HG03064 (cell line): Measurements from ENCODE around the gene TARDBP.
"Not testable (repeated sequence)": the region's sequence is repeated elsewhere in the genome, so short reads cannot be mapped to it uniquely, and the experiment has no call there.

Experiments used
- ATAC-seq: cut with Tn5 transposase; IDR thresholded peaks from one replicate; pipeline ENCODE4 v1.9.1; 2021; ENCODE audit warnings: low read depth; ENCODE audit not compliant: unreplicated experiment

TARDBP gene

GRCh38 chr1:11041048-11041447 is 28.6 kb downstream of the TARDBP start:
- ATAC-seq: no peak

GRCh38 chr1:11042065-11042464 is 29.6 kb downstream of the TARDBP start:
- no peak for ATAC-seq

- no peak for ATAC-seq
These were observed 30.8 kb downstream of the TARDBP start for GRCh38 chr1:11042995-11043874.

GRCh38 chr1:11044086-11044848 is 31.8 kb downstream of the TARDBP start:
- ATAC-seq: no peak

- no peak for ATAC-seq
These were observed 32.5 kb downstream of the TARDBP start for GRCh38 chr1:11044849-11045427.

GRCh38 chr1:11045428-11046269 is 33.2 kb downstream of the TARDBP start:
- no peak for ATAC-seq

- no peak for ATAC-seq
These were observed 33.8 kb downstream of the TARDBP start for GRCh38 chr1:11046270-11046566.

- ATAC-seq: no peak
These were observed 34.3 kb downstream of the TARDBP start, which contains the start of gene MASP2 for GRCh38 chr1:11046625-11047365. MASP2 (minus strand) TSS chr1:11047239; CDS start chr1:11047207, 32 bp downstream.

- not testable (repeated sequence) for ATAC-seq
These were observed 38.7 kb downstream of the TARDBP start for GRCh38 chr1:11051121-11051520.

GRCh38 chr1:11051781-11052511 is 39.5 kb downstream of the TARDBP start:
- ATAC-seq: no peak

- no peak for ATAC-seq
These were observed 40.6 kb downstream of the TARDBP start for GRCh38 chr1:11052839-11053757.

- ATAC-seq: no peak
These were observed 41.3 kb downstream of the TARDBP start for GRCh38 chr1:11053758-11054137.

- no peak for ATAC-seq
These were observed 41.7 kb downstream of the TARDBP start for GRCh38 chr1:11054181-11054580.

- no peak for ATAC-seq
These were observed 42.2 kb downstream of the TARDBP start for GRCh38 chr1:11054666-11055065.

GRCh38 chr1:11055676-11056075 is 43.2 kb downstream of the TARDBP start:
- ATAC-seq: no peak

GRCh38 chr1:11056504-11056903 is 44.0 kb downstream of the TARDBP start:
- no peak for ATAC-seq

- no peak for ATAC-seq
These were observed 45.0 kb downstream of the TARDBP start for GRCh38 chr1:11057477-11057876.

GRCh38 chr1:11058026-11058425 is 45.6 kb downstream of the TARDBP start:
- no peak for ATAC-seq
